OCI-LY3 (cell line): ENCODE data around the gene TSPAN1.

Source experiments
- H2AFZ ChIP-seq: fragments of 200-600, 300-600 bp; shearing (Covaris generic); 2 replicates; pipeline ENCODE4 v1.6.0; 2014; ENCODE audit warnings: antibody characterized with exemption, low read depth, low read length
- H3K27ac ChIP-seq: fragments of 200-600, 300-600 bp; sonication (generic); 2 replicates; pipeline ENCODE4 v1.5.1; 2014; ENCODE audit warnings: mild to moderate bottlenecking, low read length, moderate library complexity, mixed read lengths
- H3K27me3 ChIP-seq: fragments of 200-600, 300-600 bp; sonication (generic); 2 replicates; pipeline ENCODE4 v1.6.1; 2014; ENCODE audit warnings: low read depth, low read length, mixed read lengths
- H3K36me3 ChIP-seq: fragments of 200-600, 300-600 bp; sonication (generic); replicated peaks from 2 replicates; pipeline ENCODE3; 2014; ENCODE audit warnings: low read depth, low read length, mixed read lengths
- H3K4me1 ChIP-seq: fragments of 300-600, 200-600 bp; sonication (generic); 2 replicates; pipeline ENCODE4 v1.6.1; 2014; ENCODE audit warnings: low read length, mixed read lengths
- H3K4me2 ChIP-seq: fragments of 200-600, 300-600 bp; sonication (generic); 2 replicates; pipeline ENCODE4 v1.6.1; 2014; ENCODE audit warnings: low read length, mixed read lengths
- H3K4me3 ChIP-seq: fragments of 300-600, 200-600 bp; sonication (generic); 2 replicates; pipeline ENCODE4 v1.5.1; 2014; ENCODE audit warnings: antibody characterized with exemption, mild to moderate bottlenecking, low read length, moderate library complexity
- H3K79me2 ChIP-seq: fragments of 300-600, 200-600 bp; shearing (Covaris generic); 2 replicates; pipeline ENCODE4 v1.6.1; 2014; ENCODE audit warnings: mild to moderate bottlenecking, low read length, mixed read lengths
- H3K9ac ChIP-seq: fragments of 300-600, 200-600 bp; shearing (Covaris generic); 2 replicates; pipeline ENCODE4 v1.6.0; 2014; ENCODE audit warnings: mild to moderate bottlenecking, low read length, moderate library complexity
- H3K9me3 ChIP-seq: fragments of 200-600, 300-600 bp; shearing (Covaris generic); 2 replicates; pipeline ENCODE4 v1.6.1; 2014; ENCODE audit warnings: low read length, mixed read lengths; ENCODE audit not compliant: insufficient read depth
- H4K20me1 ChIP-seq: fragments of 200-600, 300-600 bp; sonication (generic); 2 replicates; pipeline ENCODE4 v1.6.1; 2016; ENCODE audit warnings: low read length, mixed read lengths; ENCODE audit not compliant: insufficient read depth
- CTCF ChIP-seq: fragments of 200-600, 300-600 bp; sonication (generic); IDR thresholded peaks from 2 replicates; pipeline ENCODE4 v1.5.1; 2014; ENCODE audit warnings: antibody characterized with exemption, low read length, low read depth
- EZH2phosphoT487 ChIP-seq: fragments of 200-600 bp; shearing (Covaris generic); IDR thresholded peaks from 2 replicates; pipeline ENCODE4 v1.6.1; 2018; ENCODE audit warnings: antibody characterized with exemption, mixed run types, low read depth

TSPAN1 gene

GRCh38 chr1:46153228-46153627 is 21.7 kb upstream of the TSPAN1 start:
- Histone ChIP-seq H3K27me3 (no peaks in the 10 kb centered on the region), H2AFZ (no peak overlapping the region), H3K9me3 (no peaks in the 10 kb centered on the region), H3K36me3 (no peaks in the 10 kb centered on the region), H3K4me2 (no peak overlapping the region), H4K20me1 (no peaks in the 10 kb centered on the region), H3K4me3 (no peak overlapping the region), H3K79me2 (no peaks in the 10 kb centered on the region), H3K9ac (no peak overlapping the region), H3K27ac (no peak overlapping the region), H3K4me1 (no peaks in the 10 kb centered on the region; the same call in 1 of the 2 replicates)
- TF ChIP-seq CTCF (no peak), EZH2phosphoT487 (no peak)

- H3K27me3 ChIP-seq = no peaks in the 10 kb centered on the region
- H3K27ac ChIP-seq = no peak overlapping the region
- H3K79me2 ChIP-seq = no peaks in the 10 kb centered on the region
- TF ChIP-seq EZH2phosphoT487 (no peak), CTCF (no peak)
- H3K4me3 ChIP-seq = no peak overlapping the region
- no peak overlapping the region for H3K4me2 ChIP-seq
- H3K9me3 ChIP-seq = no peaks in the 10 kb centered on the region
- H4K20me1 ChIP-seq = no peaks in the 10 kb centered on the region
- no peak overlapping the region for H3K9ac ChIP-seq
- H2AFZ ChIP-seq = no peak overlapping the region
- no peaks in the 10 kb centered on the region for H3K36me3 ChIP-seq
- H3K4me1 ChIP-seq = no peaks in the 10 kb centered on the region; the same call in 1 of the 2 replicates
Observed at GRCh38 chr1:46153732-46154131, 21.2 kb upstream of the TSPAN1 start.

GRCh38 chr1:46157916-46158311 is 17.0 kb upstream of the TSPAN1 start:
- H4K20me1 ChIP-seq = no peaks in the 10 kb centered on the region

More at GRCh38 chr1:46157916-46158311, 17.0 kb upstream of the TSPAN1 start:
- H3K36me3 ChIP-seq = no peaks in the 10 kb centered on the region
- H3K9ac ChIP-seq = no peak overlapping the region
- no peak for TF ChIP-seq EZH2phosphoT487
- no peak for TF ChIP-seq CTCF
- no peaks in the 10 kb centered on the region for H3K79me2 ChIP-seq
- no peak overlapping the region for H2AFZ ChIP-seq
- H3K27me3 ChIP-seq = no peaks in the 10 kb centered on the region
- no peaks in the 10 kb centered on the region for H3K9me3 ChIP-seq
- H3K4me1 ChIP-seq = no peaks in the 10 kb centered on the region; the same call in 1 of the 2 replicates
- H3K4me3 ChIP-seq = no peak overlapping the region
- H3K27ac ChIP-seq = no peak overlapping the region
- H3K4me2 ChIP-seq = no peak overlapping the region
